ENCODE results near the gene KCNH8. TPM values are rescaled to one million over a fixed set of nuclear protein-coding genes. Genes with fewer than 3 reads are reported as not detected.

The KCNH8 gene
- total and polyA plus RNA-seq, 10 of the 15 experiments (the other 5 are each of a cell fraction or from before 2014, with no cell fraction given): under 0.01 to 0.18 (median 0.07) TPM; not detected in 2

DNA sequence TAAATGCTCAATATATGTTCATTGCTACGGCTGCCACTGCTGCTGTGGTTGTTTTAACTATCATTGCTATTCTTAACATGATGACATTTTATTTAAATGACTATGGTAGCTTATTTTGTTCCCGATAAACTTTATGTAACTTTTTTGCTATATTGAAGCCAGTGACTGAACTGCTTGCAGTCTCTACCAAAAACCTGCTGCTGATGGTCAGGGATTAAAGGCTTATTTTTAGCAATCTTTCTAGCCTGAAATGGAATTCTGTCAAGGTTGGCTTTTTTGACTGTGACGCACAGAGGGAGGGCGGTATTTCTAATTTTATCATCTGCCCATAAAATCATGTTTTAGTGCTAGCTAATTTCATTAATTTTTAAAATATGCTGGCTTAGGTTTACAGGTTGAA, 271.8 kb downstream of the KCNH8 start:
- intact Hi-C loops (cut with micrococcal nuclease; ENCODE audit: unreplicated experiment): no loop called here
- FAIRE-seq: peak; percentile 7

More for the DNA sequence above, 271.8 kb downstream of the KCNH8 start:
- no peak overlapping the region for H2AFZ ChIP-seq (ENCODE audit: control insufficient read depth, low read depth, low read length)
- no peaks in the 10 kb centered on the region for H3K79me2 ChIP-seq (ENCODE audit: control insufficient read depth, insufficient read depth, low read length)
- no peak overlapping the region for H3K27ac ChIP-seq (ENCODE audit: control insufficient read depth, insufficient read depth)
- no peaks in the 10 kb centered on the region for H3K36me3 ChIP-seq (ENCODE audit: control insufficient read depth in 2 of 2, insufficient read depth in 2 of 2, low read length in 1 of 2)
- no peak overlapping the region for H3K4me3 ChIP-seq
- TF ChIP-seq BRCA1 (IDR thresholded peaks at IDR 0.05; ENCODE audit: low read depth, low read length): no peak
- no peak for TF ChIP-seq ZNF24 (IDR thresholded peaks at IDR 0.05)
- TF ChIP-seq, protein P1, sequence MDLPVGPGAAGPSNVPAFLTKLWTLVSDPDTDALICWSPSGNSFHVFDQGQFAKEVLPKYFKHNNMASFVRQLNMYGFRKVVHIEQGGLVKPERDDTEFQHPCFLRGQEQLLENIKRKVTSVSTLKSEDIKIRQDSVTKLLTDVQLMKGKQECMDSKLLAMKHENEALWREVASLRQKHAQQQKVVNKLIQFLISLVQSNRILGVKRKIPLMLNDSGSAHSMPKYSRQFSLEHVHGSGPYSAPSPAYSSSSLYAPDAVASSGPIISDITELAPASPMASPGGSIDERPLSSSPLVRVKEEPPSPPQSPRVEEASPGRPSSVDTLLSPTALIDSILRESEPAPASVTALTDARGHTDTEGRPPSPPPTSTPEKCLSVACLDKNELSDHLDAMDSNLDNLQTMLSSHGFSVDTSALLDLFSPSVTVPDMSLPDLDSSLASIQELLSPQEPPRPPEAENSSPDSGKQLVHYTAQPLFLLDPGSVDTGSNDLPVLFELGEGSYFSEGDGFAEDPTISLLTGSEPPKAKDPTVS (IDR thresholded peaks at IDR 0.05; ENCODE audit: low read depth, low read length): no peak
- TF ChIP-seq, protein P2, sequence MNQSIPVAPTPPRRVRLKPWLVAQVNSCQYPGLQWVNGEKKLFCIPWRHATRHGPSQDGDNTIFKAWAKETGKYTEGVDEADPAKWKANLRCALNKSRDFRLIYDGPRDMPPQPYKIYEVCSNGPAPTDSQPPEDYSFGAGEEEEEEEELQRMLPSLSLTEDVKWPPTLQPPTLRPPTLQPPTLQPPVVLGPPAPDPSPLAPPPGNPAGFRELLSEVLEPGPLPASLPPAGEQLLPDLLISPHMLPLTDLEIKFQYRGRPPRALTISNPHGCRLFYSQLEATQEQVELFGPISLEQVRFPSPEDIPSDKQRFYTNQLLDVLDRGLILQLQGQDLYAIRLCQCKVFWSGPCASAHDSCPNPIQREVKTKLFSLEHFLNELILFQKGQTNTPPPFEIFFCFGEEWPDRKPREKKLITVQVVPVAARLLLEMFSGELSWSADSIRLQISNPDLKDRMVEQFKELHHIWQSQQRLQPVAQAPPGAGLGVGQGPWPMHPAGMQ (IDR thresholded peaks at IDR 0.05; ENCODE audit: borderline replicate concordance): no peak
- TF ChIP-seq CHD4 (IDR thresholded peaks at IDR 0.05): no peak
- no peak for TF ChIP-seq STAT1 (conservative IDR thresholded peaks at IDR 0.05)
- TF ChIP-seq DPF2 (IDR thresholded peaks at IDR 0.05): no peak
- H3K4me2 ChIP-seq (ENCODE audit: control insufficient read depth, insufficient read depth): no peak overlapping the region
- POLR2A ChIA-PET: no interaction called here
- no peaks in the 10 kb centered on the region for H3K27me3 ChIP-seq (replicated peaks in 1 of 2; ENCODE audit: control insufficient read depth in 2 of 2, insufficient read depth in 2 of 2, low read length in 1 of 2)
- SMC1A ChIA-PET (ENCODE audit: uncharacterized antibody, unreplicated experiment): no interaction called here
- 73% methylated on average over 4 of the region's 4 CpGs for WGBS (ENCODE audit: insufficient coverage, insufficient replicate concordance, low lambda C conversion rate, missing lambda C conversion rate)
- H4K20me1 ChIP-seq (ENCODE audit: control insufficient read depth, insufficient read depth): no peaks in the 10 kb centered on the region
- in situ Hi-C loops (cut with MboI): no loop called here
- H3K4me1 ChIP-seq (ENCODE audit: control insufficient read depth, insufficient read depth, low read length): no peaks in the 10 kb centered on the region
- CTCF ChIA-PET: no interaction called here
- no TSS peak for BruUV-seq (replicated peaks)
- H3K9me3 ChIP-seq (replicated peaks; ENCODE audit: control insufficient read depth, insufficient read depth, low read length): no peaks in the 10 kb centered on the region
- RAD21 ChIA-PET (ENCODE audit: unreplicated experiment): no interaction called here
- no peak overlapping the region for H3K9ac ChIP-seq (ENCODE audit: control insufficient read depth, insufficient read depth, low read length)
- ATAC-seq: no peak
- DNase-seq (ENCODE audit: low read depth, low spot score): no peak
